Heart left ventricle (tissue), 13 donors: ENCODE results near the gene YIPF3.

ENCODE experiments used
- POLR2A ChIP-seq, 2 donors: fragments of 450-650 bp; IDR thresholded peaks; one replicate each; pipeline ENCODE4 v1.6.1; 2017; ENCODE audit warnings: antibody characterized with exemption in 2 of 2, mild to moderate bottlenecking in 2 of 2, moderate library complexity in 2 of 2
- TF ChIP-seq, protein P1 (sequence below), 12 donors: fragments of 200-600 bp; sonication (generic) in 4 of 12; IDR thresholded peaks; one replicate each; pipeline versions ENCODE4 v1.5.0 to v1.8.0; 2018 to 2022; ENCODE audit warnings: antibody characterized with exemption in 12 of 12, mild to moderate bottlenecking in 5 of 12
- donor health status: ischemic (EF 13 %, LVEDD 7.1; RV severe dilation, severe dysfunction).
- donor health status: DM: no; HTN: yes; CAD: no.
- donor health status: DM: no; HTN: no; CAD: no.
- donor health status: ischemic (EF 25% LVEDD 6.9; RV normal size, moderate dysfunction).
- donor health status: ischemic (EF 25% LVEDD 5.7; RV mildly dilated, moderate dysfunction).
- donor health status: ischemic (EF 35%, LVEDD 5.7; RV mildly dilated, moderate dysfunction).
- donor health status: nonischemic (EF 11% LVEDD 7.7; RV severe dilation, severe dysfunction).
- donor health status: DM: yes; HTN: yes; CAD: no.
- donor health status: PGD.
- donor health status: ischemic (EF 29% LVEDD 5.4; RV normal size, mild dysfunction).
- donor health status: nonischemic (EF 23%, LVEDD 6.1; RV moderate dilation, normal function).

DNA sequence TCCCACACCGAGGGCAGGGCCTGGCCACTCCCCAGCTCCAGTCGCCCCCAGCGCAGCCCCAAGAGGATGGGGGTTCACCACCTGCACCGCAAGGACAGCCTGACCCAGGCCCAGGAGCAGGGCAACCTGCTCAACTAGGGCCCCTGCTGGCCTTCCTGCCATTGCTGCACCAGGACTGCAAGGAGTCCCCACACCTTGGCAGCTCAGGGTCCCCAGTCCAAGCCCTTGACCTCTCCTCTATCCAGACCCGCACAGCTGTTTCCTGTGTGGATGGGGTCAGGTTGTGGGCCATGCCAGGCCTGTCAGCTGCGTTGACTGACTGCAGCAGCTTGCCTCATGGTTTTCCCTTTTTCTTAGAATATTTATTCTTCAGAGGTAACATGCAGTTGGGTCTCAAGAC lies 11.0 kb downstream of the YIPF3 start:
- TF ChIP-seq, protein P1, sequence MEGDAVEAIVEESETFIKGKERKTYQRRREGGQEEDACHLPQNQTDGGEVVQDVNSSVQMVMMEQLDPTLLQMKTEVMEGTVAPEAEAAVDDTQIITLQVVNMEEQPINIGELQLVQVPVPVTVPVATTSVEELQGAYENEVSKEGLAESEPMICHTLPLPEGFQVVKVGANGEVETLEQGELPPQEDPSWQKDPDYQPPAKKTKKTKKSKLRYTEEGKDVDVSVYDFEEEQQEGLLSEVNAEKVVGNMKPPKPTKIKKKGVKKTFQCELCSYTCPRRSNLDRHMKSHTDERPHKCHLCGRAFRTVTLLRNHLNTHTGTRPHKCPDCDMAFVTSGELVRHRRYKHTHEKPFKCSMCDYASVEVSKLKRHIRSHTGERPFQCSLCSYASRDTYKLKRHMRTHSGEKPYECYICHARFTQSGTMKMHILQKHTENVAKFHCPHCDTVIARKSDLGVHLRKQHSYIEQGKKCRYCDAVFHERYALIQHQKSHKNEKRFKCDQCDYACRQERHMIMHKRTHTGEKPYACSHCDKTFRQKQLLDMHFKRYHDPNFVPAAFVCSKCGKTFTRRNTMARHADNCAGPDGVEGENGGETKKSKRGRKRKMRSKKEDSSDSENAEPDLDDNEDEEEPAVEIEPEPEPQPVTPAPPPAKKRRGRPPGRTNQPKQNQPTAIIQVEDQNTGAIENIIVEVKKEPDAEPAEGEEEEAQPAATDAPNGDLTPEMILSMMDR (IDR thresholded peaks at IDR 0.05): no peak
- TF ChIP-seq POLR2A (IDR thresholded peaks at IDR 0.05): no peak
